NCI-H526 (cell line): ENCODE data around the gene NMNAT3.

Experiments
- DNase-seq, 2 experiments: peaks; one replicate each; lab custom pipeline; 2025; lab: John Stamatoyannopoulos, UW

Gene NMNAT3

DNA sequence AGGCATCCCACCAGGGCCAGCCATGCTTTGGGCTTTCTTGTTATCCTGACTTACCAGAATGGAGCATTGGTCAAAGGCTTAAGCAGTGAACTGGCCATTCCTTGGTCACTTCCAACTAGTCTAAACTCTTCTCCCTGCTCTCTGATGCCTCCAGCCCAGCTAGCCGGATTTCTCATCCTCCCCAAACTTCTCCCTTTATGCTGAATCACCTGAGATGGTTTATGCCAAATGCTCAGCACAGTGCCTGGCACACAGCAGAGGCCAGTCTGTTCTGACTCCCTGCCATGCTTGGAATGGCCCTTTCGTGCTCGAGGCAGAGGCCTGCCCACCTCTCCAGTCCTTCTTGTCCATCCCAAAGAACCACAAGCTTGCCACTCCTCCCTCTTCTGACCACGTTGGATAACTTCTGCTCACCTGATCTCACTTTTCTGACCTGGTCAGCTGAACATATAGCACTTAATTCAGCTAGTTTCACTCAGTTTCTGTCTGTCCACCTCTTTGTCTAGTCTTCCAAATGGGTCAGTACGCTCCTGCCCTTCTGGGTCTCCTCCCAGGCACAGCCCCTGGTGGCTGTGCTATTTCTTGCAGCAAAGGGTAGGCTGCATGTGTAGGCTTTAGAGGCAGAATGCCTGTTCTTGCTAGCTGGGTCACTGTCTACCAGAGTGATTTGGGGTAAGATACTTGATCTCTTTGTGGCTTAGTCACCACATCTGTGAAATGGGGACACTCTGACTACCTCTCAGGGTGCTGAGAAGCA lies 136.1 kb downstream of the NMNAT3 start:
- DNase-seq = no peak

DNA sequence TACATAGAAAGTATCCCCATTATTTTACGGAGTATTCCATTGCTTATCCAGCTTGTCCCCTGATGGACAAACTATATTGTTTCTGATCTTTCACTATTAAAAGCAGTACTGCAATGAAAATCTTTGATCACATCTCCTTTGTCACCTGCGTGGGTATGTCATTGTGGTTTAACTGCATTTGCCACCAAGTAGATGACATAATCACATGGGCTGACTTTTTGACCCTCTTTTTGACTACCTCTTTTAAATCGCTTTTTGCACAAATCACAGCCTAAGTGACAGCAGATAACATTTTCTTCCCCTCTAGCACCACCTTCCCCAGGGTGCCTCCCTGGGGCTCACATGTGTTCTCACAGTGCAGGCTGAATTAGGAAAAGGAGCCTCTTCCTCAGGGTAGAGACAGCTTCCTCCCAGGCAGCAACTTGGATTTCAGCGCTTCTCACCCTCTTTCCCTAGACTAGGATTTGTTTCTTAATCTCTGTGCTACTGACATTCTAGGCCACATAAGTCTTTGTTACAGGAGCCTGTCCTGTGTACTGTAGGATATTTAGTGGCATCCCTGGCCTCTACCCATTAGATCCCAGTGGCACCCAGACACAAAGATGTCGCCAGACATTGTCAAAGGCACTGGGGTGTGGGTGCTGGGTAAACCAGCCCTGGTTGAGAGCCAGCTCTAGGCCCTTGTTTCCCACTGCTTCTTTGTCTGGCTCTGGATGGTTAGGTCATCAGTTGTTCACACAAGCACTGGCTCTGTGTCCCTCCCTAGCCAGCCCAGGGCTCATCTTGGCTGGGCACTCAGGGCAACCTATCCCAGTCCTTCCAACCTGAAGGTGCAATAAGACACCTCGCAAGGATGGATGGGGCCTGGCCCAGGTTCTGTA lies 136.9 kb downstream of the NMNAT3 start:
- no peak for DNase-seq

DNA sequence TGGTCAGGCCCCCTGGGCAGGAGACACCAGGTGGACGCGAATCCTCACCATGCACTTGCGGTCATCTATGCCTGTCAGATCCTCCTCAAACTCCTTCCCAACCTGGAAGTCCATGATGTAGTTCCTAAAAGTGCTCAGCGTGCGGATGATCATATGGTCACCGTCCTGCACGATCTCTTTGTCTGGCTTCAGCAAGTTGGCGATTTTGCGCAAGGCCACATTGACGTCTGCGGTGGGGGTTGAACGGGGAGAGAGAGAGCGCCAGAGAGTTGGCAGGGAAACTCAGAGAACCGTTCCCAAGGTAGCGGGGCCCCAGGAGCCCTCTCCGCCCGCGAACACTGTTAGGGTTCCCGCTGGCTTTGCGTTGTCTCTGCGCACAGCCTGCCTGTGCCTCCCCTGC lies 139.0 kb downstream of the NMNAT3 start:
- no peak for DNase-seq

DNA sequence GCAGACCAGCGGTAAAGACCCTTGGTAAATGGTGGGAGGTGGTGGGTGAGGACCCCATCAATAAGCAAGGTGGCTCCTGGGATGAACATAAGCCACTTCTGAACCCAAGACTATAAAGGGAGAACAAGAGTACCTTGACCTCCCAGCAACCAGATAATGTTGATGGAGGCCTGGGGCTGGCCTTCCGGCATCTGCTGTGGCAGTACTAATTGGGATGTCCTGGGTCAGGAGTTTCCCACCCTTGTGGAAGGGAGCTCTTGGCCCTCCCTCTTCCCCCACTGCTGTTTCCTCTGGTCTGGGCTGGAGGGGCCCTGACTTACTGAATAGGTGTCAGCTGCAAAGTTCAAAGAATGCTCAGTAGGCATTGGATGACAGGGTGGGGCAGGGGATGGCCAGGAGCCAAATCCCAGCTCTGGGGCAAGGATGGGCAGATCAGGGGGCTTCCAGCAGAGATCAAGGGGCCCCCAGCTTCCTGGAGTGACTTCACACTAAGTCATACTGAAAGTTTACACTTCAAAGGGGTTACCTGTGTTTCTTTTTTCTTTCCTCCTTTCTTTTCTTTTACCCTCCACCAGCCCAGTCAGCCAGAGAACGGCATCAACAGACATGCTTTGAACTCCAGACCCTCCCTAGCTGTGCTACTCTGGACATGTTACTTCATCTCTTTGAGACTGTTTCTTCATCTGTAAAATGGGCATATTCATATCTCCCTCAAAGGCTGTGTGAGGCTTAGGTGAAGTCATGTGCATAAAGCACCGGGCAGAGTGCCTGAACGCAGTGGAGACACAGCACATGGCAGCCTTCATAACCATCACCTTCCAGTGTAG lies 139.8 kb downstream of the NMNAT3 start:
- DNase-seq = no peak

DNA sequence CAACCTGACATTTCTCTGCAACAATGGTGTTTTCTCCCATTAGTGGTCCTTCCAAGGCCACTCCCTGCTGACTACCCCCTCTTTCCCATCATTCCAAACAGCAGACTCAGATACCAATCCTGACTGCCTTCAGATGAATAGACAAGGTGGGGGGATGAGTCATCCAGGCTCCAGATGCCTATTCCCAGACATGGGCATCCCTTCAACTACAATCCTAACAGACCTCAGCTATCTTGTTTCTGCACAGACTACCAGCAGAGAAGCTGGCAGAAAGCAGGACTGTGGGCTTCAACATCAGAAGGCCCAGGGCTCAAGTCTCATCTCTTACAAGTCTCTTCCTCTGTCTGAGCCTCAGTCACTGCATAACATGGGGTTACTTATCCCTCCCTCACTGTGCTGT lies 140.4 kb downstream of the NMNAT3 start:
- DNase-seq = no peak

DNA sequence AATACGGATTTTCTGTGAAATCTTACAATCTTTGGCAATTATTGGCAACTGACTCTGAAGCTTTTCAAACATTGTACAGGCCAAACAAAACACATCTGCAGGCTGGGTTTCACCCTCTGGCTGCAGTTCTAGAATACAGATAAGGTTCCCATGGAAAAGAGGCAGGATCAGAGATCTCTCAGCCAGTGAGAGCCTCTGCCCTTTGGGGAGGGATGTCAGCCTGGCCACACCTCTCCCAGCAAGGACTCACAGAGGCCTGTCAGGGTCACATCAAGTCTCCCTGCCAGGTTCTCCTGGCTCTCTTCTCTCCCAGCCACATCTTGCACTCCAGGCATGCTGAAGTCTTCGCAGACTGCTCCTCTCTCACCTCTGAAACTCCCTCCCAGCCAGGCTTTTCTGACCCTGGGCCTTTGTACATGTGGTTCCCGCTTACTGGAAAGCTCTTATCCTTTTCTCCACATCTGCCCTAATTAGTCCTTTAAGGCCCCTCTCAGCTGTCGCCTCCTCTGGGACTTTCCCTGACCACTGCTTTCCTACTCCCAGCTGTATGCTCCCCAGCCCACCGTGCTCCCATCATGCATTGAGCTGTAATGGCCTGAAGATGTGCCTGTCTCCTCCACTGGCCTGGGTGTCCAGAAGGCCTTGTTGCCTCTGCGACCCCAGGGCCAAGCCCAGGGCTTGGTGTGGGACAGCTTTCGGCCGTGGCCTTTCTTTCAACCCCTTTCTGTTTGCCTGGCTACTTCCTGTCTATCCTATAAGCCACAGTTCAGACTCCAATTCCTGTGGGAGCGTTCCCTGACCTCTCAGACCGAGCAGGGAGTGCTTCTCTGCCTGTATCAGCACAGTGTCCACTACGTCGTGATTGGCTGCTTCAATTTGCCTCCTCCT lies 142.5 kb downstream of the NMNAT3 start:
- DNase-seq = peak in 1 of 2 experiments; percentile 15

DNA sequence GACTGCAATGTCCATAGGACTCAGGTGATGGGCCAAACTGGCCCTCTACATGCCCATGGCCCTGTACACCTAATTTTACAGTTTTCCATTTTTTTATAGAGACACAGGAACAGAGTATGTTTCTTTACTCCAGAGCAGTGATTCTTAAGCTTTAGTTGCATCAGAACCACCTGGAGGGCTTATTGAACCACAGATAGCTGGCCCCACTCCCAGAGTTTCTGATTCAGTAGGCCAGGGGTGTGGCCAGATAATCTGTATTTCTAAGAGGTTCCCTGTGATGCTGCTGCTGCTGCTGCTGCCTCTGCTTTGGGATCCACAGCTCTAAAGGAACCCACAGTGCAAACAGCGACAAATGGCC lies 143.3 kb downstream of the NMNAT3 start:
- DNase-seq = no peak

DNA sequence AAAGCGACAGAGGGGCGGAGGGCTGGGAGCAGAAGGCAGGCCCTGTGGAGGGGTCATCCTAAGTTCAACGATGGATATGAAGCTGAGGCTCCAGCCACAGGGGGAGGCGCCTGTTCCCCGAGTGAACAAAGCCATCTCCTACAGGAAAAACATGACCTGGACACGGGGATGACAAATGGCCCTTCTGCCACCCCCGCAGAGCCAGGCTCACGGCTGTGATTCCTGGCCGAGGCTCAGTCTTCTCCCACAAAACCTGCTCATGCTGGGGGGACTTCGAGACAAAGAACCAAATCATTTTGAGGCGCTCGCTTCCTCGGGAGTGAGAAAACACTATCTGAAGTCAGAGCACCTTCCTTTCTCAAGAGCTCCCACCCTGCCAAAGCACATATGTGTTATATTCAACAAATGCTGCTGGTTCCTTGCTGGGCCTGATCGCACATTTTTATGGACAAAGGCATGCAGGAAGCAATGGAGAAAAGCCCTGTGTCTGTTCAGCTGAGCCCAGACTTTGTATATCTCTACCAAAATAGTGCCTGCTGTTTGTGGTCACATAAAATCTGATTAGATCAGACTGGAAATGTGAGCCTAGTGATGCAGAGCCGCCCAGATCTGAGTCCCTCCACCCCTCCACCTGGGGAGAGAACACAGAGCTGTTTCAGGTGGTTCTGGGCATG lies 143.9 kb downstream of the NMNAT3 start:
- DNase-seq = peak; percentile 29 to 45

DNA sequence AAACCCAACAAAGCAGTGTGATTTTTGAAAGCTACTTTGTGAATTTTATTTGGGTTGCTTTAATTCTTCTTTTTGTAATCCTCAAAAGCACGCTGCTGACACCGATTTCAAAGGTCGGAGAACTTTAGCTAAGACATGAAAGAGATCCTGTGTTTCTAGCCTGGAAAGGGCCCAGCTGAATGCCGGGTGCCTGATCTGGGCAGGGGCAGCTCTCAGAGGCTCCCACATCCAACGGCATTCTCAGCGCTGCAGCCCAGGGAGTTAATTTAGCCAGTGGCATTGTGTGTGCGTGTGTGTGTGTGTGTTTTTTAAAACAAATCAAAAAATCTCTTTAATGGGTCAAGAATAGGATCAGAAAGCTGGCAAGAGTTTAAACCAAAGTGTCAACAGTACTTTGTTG lies 144.8 kb downstream of the NMNAT3 start:
- DNase-seq = no peak

DNA sequence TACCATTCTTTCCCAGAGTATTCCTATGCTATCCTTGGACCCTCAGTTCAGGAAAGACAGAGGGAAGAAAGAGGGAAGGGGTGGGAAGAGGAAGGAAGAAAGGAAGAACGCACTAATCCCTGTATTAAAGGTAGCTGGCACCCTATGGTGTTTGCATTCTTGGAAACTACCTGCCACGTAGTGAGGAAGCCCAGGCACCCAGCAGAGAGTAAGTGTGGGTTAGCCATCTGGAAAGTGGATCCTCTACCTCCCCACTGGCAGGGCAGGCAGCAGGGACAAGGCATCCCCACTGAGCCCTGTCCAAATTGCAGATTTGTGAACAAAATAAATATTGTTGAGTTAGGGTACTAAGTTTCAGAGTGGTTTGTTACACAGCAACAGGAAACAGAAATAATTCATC lies 147.1 kb downstream of the NMNAT3 start:
- no peak for DNase-seq

DNA sequence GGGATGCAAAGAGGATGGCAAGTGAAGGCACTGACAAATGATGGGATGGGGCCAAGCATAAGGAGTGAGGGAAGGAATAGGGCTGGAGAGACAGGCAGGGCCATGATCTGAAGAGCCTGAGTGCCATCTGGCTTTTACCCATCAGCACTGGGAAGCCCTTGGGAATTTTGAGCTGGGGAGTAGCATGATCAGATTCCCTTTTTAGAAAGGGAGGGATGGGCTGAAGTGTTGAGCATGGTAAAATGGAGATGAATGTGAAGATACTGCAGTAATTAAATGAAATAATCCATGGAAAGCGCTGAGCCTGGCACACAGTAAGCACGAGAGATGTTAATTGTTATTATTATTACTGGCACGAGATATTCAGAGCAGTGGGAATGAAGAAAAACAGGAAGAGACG lies 148.1 kb downstream of the NMNAT3 start:
- no peak for DNase-seq

DNA sequence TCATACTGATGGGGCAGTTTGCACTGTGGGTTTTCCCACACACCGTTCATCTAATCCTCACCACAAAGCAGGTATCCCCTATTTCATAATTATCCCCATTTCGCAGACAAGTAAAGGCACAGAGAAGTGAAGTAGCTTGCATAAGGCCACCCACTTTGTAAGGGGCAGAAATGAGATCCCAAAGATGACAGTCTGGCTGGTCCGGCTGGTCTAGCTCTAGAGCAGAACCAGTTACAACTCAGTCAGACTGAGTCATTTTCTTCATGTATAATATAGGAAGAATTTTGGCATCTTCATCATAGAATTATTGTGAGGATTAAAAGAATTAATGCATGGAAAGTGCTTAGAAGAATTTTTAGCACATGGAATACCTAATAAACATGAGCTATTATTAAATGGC lies 148.8 kb downstream of the NMNAT3 start:
- no peak for DNase-seq

DNA sequence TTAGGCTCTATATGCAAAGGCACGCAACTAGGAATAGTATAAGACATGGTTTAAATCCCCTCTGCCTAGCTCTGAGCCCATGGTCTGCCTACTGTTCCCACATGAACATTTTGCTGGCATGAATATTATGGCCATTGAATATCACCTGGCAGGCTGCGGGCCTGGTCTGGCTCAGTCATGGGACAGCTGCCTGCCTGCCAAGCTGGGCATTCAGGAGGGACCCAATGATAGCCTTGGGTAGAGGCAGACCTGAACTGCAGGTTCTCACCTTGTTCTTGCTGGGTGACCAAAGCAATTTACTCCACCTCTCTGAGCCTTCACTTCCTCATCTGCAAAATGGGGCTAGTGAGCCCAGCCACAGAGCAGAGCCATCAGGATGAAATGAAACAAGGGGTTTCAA lies 149.5 kb downstream of the NMNAT3 start:
- DNase-seq = no peak

DNA sequence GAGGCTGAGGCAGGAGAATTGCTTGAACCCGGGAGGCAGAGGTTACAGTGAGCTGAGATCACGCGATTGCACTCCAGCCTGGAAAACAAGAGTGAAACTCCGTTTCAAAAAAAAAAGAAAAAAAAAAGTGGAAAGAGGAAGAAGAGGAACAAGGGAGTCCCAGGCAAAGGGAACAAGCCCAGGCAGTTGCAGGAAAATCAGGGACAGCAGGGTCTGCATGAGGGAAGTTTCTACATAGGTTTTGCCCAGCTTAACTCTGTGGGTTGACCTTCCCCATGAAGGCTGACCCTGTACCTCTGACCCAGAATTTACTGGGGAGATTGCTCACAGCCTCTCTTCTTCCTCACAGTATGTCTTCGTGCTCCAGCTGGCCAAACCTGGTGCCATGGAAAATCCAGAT lies 150.5 kb downstream of the NMNAT3 start:
- no peak for DNase-seq

DNA sequence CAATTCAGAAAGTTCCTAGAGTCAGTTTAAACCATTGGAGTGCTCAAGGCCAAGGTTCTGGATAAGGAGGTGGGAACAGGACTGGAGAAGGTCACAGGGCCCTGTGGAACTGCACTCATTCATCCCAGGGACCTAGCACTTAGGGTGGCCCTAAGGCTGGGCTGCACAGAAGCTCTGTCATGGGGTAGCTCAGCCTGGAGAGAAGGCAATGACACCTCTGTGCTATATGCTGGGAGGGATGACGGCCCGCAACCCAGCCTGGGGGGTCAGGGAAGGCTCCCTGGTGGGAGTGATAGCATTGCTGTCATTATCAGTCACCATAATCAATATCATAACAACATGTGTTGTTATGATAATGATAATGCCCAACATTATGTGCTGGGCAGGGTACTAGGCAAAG lies 151.6 kb downstream of the NMNAT3 start:
- DNase-seq = no peak

DNA sequence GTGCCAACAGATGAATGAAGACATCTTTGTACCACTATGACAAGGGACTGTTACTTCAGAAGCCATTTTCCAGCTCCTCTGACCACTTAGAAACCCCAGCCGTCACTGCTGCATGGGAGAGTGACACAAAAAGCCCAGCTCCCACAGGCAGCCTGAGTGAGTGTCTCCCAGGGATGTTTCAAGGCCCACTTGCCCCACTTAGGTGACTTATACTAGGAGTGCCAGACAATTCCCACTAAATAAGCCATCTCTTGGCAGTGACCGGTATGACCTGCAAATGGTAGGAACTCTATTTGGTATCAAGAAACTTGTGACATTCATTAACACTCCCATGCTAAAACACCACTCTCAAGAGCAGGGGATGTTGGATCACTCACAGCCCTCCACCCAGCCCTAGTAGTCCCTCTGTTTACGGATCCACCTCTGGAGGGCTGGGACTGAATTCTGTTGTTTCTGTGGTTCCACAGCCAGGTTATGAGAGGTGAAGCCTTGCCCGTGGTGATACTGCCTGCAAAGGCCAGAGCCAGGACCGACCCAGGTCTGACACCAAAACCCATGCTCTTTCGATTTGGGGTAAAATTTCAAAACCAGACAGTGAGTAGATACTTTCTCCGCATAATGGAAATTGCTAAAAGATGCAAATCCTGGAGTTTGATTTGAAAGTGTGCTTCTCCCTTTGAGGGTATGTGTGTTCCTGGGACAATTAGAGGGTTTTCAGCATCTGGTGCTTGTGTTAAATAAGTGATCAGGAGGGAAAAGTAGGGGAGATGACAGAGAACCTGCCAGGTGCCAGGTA lies 152.7 kb downstream of the NMNAT3 start:
- DNase-seq = no peak

DNA sequence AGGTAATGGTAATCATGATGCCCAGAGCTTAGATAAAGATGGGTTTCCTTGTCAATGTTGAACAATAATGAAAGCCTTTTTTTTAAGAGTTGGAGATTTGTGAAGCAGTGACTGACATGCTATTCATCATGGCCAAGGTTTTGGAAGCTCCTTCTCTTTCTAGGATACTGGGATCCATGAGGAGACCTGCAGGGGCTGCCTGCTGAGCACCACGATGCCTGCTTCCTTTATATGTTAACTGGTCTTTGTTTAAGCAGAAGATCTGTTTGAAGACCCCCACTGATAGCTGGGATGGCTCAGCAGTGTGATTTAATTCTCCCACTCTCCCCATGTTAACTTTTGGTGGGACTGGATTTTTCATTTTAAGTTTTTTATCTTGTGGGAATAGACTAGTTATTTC lies 154.1 kb downstream of the NMNAT3 start:
- no peak for DNase-seq

DNA sequence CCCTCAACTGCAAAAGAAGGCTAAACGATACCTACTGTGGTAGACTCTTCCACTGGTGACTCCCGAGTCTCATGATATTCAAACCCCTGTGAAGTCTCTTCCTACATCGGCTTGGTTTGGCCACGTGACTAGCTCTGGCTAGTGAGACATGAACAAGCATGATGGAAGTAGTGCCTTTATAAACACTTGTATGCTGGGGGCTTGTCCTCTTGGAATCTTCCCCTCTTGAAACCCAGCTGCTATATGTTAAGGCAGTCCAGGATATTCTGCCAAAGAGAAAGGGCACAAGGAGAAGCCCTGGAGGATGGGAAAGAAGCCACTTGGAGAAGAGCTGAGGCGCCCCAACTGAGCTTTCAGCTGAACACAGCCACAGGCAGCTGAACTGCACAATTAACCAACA lies 154.6 kb downstream of the NMNAT3 start:
- DNase-seq = no peak

DNA sequence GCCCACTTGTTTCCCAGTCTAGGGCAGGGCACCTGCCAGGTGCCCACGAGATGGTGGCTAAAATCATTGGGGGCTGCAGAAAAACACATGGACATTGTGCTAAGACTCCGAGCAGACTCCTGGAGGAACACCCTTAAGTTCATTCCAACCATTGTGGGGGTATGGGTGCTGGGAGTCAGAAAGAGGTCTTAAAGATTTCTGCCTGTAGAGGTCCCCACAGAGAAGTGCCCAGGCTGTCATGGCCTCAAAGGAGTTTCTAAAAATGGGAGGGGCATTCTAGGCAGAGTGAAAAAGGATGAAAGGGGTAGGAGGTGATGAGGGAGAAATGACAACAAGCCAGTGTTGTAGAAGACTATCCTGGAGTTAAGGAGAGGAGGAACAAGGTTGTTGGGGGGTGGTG lies 155.4 kb downstream of the NMNAT3 start:
- no peak for DNase-seq

DNA sequence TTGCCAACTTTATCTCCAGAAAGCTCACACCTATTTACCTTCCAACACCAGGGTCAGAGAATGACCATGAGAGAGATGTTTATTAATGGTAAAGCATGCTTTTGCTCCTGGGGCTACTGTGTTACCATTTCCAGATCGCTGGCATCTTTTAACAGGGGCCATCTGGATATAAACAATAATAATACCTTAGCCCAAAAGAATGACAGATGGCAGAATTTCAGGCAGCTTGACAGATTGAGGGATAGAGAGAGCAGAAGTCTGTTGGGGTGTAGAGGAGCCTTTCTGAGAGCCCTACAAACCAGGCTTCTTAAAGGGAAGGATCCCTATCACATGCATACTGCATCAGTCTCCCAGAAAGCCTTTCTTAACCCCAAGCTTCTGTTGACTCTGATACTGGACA lies 156.0 kb downstream of the NMNAT3 start:
- DNase-seq = no peak
